D721Med (cell line): Measurements from ENCODE around the gene ST7.
"Not testable (repeated sequence)": the region's sequence is repeated elsewhere in the genome, so short reads cannot be mapped to it uniquely, and the experiment has no call there.

ENCODE experiments used
- DNase-seq: peaks from one replicate; pipeline ENCODE4 v3.0.0; 2011; ENCODE audit warnings: low spot score; ENCODE audit not compliant: insufficient read length
- FAIRE-seq: peaks from 2 replicates; lab custom pipeline; 2011; peaks lifted over from hg19 to GRCh38; lab: Jason Lieb, UNC
- CTCF ChIP-seq: IDR thresholded peaks from 2 replicates; pipeline ENCODE4 v1.5.1; 2012; ENCODE audit warnings: mild to moderate bottlenecking, control low read depth; ENCODE audit not compliant: insufficient read depth; ENCODE audit errors: missing control alignments

The ST7 gene

GRCh38 chr7:117230276-117231046 is 277.2 kb downstream of the ST7 start:
- TF ChIP-seq CTCF, result no peak
- DNase-seq (no peak), FAIRE-seq (no peak)

DNA sequence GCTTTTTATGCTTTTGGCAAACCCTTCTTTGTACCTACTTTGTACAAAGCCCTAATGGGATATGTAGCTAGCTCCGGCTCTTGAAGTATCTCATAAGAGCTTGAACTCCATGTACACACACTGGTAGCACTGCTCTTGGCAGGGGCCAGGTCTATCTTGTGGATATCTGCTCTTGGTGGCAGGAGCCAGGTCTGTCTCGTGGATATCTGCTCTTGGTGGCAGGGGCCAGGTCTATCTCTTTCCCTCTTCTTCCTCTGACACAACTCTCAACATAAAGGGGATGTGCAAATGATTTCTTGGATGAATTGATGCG is 277.7 kb downstream of the ST7 start:
- no peak for FAIRE-seq
- no peak for DNase-seq
- no peak for TF ChIP-seq CTCF

DNA sequence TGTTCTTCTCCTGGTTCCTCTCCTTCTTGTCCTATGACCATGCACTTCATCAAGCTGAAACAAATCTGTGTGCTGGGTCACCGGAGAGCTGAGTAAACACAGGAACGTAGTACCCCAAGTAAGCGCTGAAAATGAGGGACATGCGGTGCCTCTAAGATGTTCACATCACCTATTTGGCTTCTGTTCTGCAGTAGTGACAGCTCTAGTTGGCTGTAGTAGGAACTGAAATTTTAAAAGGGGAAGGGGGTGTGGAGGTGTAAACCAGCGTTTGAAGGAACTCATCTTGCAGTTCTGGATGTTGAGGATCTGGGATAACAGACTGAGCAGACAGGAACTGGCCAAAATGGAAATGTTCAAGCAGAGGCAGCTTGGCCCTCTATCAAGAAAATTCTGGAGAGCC is 284.3 kb downstream of the ST7 start:
- FAIRE-seq, result no peak
- DNase-seq, result no peak
- TF ChIP-seq CTCF, result no peak

DNA sequence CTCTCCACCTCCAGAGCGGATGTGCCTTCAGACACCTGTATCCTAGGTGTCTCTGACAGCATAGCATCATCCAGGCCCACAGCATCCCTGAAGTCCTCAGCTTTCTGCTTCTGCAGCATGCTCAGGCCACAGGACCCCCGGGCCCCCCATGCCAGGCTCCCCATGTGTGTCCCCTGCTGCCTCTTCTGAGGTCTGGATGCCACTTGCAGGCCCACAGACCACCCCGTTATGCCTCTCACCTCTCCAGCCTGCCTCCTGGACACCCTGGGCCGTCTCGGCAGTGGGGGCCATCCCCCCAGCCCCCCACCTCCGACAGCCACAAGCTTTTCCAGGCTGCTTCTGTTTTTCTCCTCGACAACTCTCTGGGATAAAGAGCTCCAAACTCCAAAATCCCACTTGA is 285.2 kb downstream of the ST7 start:
- TF ChIP-seq CTCF, result no peak
- no peak for FAIRE-seq
- DNase-seq, result no peak

- no peak for DNase-seq
- no peak for FAIRE-seq
- TF ChIP-seq CTCF, result no peak
These were observed 285.6 kb downstream of the ST7 start for GRCh38 chr7:117238937-117239336.

GRCh38 chr7:117241088-117241487 is 287.8 kb downstream of the ST7 start:
- FAIRE-seq, result no peak
- DNase-seq, result no peak
- TF ChIP-seq CTCF, result no peak

- FAIRE-seq (no peak), DNase-seq (no peak)
- no peak for TF ChIP-seq CTCF
These were observed 290.1 kb downstream of the ST7 start for GRCh38 chr7:117243390-117243789.

GRCh38 chr7:117245703-117246102 is 292.4 kb downstream of the ST7 start:
- not testable (repeated sequence) for FAIRE-seq, DNase-seq
